Measurements from ENCODE around the gene LRRC46. TPM values are rescaled to one million over a fixed set of nuclear protein-coding genes. Genes with fewer than 3 reads are reported as not detected.

LRRC46 gene, protein sequence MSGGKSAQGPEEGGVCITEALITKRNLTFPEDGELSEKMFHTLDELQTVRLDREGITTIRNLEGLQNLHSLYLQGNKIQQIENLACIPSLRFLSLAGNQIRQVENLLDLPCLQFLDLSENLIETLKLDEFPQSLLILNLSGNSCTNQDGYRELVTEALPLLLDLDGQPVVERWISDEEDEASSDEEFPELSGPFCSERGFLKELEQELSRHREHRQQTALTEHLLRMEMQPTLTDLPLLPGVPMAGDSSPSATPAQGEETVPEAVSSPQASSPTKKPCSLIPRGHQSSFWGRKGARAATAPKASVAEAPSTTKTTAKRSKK
- 0.29 and 0.31 TPM in 2 replicates for total RNA-seq (2021)
- long read RNA-seq, partial matches to known transcripts, result 0 of 1 reads
- long read RNA-seq, other reads (novel, unspliced or antisense), result 1 of 1 reads

DNA sequence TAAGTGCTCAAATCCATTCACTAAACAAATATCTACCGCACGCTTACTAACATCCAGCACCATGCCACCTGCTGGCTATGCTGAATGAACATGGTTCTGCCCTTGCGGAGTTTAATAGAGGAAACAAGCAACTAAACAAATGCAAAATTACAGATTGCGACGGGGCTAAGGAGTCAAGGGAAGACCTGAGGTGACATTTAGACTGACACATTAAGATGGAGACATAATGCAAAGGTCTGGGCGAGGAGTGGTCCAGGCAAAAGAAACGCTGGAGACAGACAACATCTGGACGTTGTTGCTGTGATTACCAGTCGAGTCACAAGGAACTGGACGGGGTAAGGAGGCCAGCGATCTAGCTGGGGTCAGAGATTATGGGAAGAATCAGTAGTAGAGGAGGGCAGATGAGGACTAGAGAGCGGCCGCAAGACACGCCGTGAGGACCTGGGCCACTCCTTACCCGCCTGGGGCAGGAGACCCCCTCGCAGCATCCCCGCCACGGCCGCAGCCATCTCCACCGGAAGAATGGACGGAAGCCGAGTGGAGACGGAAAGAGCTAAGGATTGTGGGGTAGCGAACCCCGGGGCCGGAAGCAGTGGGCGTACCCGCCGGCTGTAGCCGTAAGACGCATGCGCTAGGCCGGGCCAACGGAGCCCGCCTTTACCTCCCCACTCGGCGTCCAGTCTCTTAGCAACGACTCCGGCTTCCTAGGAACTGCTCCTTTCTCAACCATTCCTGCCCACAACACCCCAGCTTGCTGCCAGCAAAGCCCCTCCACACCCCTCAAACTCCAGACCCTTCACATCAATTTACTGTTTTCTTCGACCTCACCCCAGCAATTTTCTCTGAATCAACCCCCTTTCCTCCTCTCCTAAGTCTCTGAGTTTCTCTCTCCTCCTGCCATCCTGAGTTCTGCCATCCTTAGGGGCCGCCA lies at the start of gene LRRC46, which contains the start of gene MRPL10:
Gene LRRC46, plus strand, starts transcription at position 668 of the 931 bp plus-strand sequence. CDS start 320 bp downstream, outside the sequence.
Gene MRPL10, minus strand, starts transcription at position 539 of the 931 bp plus-strand sequence. Its CDS starts 30 bp downstream, at position 509.
- no peaks in the 10 kb centered on the region; a peak in 1 of 5 replicates for H3K9me3 Mint-ChIP-seq
- H4K5ac ChIP-seq (ENCODE audit: insufficient read length, low read depth, low read length), result no peak within 1 kb of the TSS
- TF ChIP-seq, protein P1, sequence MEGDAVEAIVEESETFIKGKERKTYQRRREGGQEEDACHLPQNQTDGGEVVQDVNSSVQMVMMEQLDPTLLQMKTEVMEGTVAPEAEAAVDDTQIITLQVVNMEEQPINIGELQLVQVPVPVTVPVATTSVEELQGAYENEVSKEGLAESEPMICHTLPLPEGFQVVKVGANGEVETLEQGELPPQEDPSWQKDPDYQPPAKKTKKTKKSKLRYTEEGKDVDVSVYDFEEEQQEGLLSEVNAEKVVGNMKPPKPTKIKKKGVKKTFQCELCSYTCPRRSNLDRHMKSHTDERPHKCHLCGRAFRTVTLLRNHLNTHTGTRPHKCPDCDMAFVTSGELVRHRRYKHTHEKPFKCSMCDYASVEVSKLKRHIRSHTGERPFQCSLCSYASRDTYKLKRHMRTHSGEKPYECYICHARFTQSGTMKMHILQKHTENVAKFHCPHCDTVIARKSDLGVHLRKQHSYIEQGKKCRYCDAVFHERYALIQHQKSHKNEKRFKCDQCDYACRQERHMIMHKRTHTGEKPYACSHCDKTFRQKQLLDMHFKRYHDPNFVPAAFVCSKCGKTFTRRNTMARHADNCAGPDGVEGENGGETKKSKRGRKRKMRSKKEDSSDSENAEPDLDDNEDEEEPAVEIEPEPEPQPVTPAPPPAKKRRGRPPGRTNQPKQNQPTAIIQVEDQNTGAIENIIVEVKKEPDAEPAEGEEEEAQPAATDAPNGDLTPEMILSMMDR (conservative IDR thresholded peaks at IDR 0.05), result peak; percentile 45; the same call in 2 of the 3 replicates

More for the DNA sequence above, at the start of gene LRRC46, which contains the start of gene MRPL10:
- Mint-ChIP-seq H3K27me3 (ENCODE audit: low read depth) (peaks cover 2% of the 10 kb centered on the region; the same call in 1 of the 2 replicates), H3K27ac (peak within 1 kb of the TSS; percentile 68 to 90 (median 71)), H3K4me1 (peaks cover 8 to 14% of the 10 kb centered on the region in 2 experiments), H3K4me3 (peak within 1 kb of the TSS; percentile 86 to 95), H3K36me3 (ENCODE audit: insufficient read depth in 1 of 3, low read depth in 3 of 3) (peaks cover 14 to 33% (median 27%) of the 10 kb centered on the region in 3 experiments)
- no peak within 1 kb of the TSS for H2BK15ac ChIP-seq (ENCODE audit: low read depth, low read length)
- H3K79me1 ChIP-seq (ENCODE audit: insufficient read depth, low read depth, low read length, poor library complexity, severe bottlenecking), result peaks cover 3% of the 10 kb centered on the region
- no peak within 1 kb of the TSS for H2BK20ac ChIP-seq (ENCODE audit: low read depth, low read length, poor library complexity, severe bottlenecking)
- WGBS (ENCODE audit: extremely low coverage, insufficient read length, low lambda C conversion rate), result no CpG with 5 or more reads among the region's 42 CpGs
- no peak within 1 kb of the TSS for H2BK120ac ChIP-seq (ENCODE audit: low read depth, low read length, poor library complexity, severe bottlenecking)
- no peak within 1 kb of the TSS for H3K27ac ChIP-seq (ENCODE audit: insufficient read length, low read depth, low read length)
- peaks cover 10% of the 10 kb centered on the region for H3K23me2 ChIP-seq (ENCODE audit: insufficient read length, low read depth, low read length, poor library complexity, severe bottlenecking)
- H3K18ac ChIP-seq (ENCODE audit: insufficient read length, low read depth, low read length), result peak within 1 kb of the TSS; percentile 62
- H3K9me3 ChIP-seq (ENCODE audit: control insufficient read depth, low read depth, low read length), result no peaks in the 10 kb centered on the region
- H3K79me2 ChIP-seq (ENCODE audit: insufficient read depth, low read length), result no peaks in the 10 kb centered on the region
- H3K9ac ChIP-seq (ENCODE audit: extremely low read depth, insufficient read length, low read length), result peak within 1 kb of the TSS; percentile 89
- no peak within 1 kb of the TSS for H2BK12ac ChIP-seq (ENCODE audit: insufficient read length, low read depth, low read length)
- peak; percentile 97 for DNase-seq
- no peaks in the 10 kb centered on the region for H4K20me1 ChIP-seq (ENCODE audit: control insufficient read depth, insufficient read depth, insufficient read length)
- no peak within 1 kb of the TSS for H4K8ac ChIP-seq (replicated peaks; ENCODE audit: insufficient read length, low read depth, low read length)
- peak within 1 kb of the TSS; percentile 75 for H3K14ac ChIP-seq (ENCODE audit: insufficient read depth, low read length)
- peak within 1 kb of the TSS; percentile 81 for H3K4me2 ChIP-seq (ENCODE audit: insufficient read depth, insufficient read length, low read length)
- no peak within 1 kb of the TSS for H3K4ac ChIP-seq (ENCODE audit: low read depth, low read length)
- no peak within 1 kb of the TSS for H3K56ac ChIP-seq (ENCODE audit: insufficient read length, low read depth, low read length)
- no peaks in the 10 kb centered on the region for H3K4me1 ChIP-seq (ENCODE audit: insufficient read depth, low read length)
- no peak within 1 kb of the TSS for H3T11ph ChIP-seq (ENCODE audit: low read length)
- H3K27me3 ChIP-seq (ENCODE audit: insufficient read depth, low read length), result no peaks in the 10 kb centered on the region
- H3K23ac ChIP-seq (ENCODE audit: insufficient read length, low read depth, low read length), result no peak within 1 kb of the TSS
- H2AK5ac ChIP-seq (ENCODE audit: insufficient read length, low read length), result no peak within 1 kb of the TSS
- no peak within 1 kb of the TSS for H4K91ac ChIP-seq (ENCODE audit: insufficient read length, low read depth, low read length)
- no peak within 1 kb of the TSS for H2AFZ ChIP-seq (ENCODE audit: low read length)
- no peak within 1 kb of the TSS for H2BK5ac ChIP-seq (ENCODE audit: insufficient read length, low read length)

Data from H9 (cell line).